B cell (primary cell): Measurements from ENCODE around the gene NAXD. TPM values are rescaled to one million over a fixed set of nuclear protein-coding genes. Genes with fewer than 3 reads are reported as not detected.
A peak's percentile ranks its signal among the peaks of the same experiment; 100 is the strongest.

ENCODE experiments used
- ATAC-seq: fragments of 200-7000 bp; cut with Tn5 transposase; one replicate; pipeline ENCODE4 v1.10.0; 2021; ENCODE audit warnings: low read depth, mild to moderate bottlenecking, moderate number of reproducible peaks, moderate library complexity
- CTCF ChIA-PET: fragments of 350-600 bp; sonication (Branson Sonifier 250); formaldehyde crosslinking; loops from one replicate; lab custom pipeline; 2021; ENCODE audit warnings: antibody characterized with exemption, inconsistent platforms; lab: Charles Lee
- POLR2A ChIA-PET: fragments of 350-600 bp; sonication (Branson Sonifier 250); formaldehyde crosslinking; loops from one replicate; lab custom pipeline; 2021; ENCODE audit warnings: antibody characterized with exemption; lab: Charles Lee
- DNase-seq: peaks from one replicate; pipeline ENCODE4 v3.0.0; 2013
- H2AFZ ChIP-seq: 2 replicates; pipeline ENCODE4 v1.6.1; 2012; ENCODE audit warnings: mild to moderate bottlenecking, low read depth, low read length; ENCODE audit not compliant: insufficient read depth, poor library complexity, severe bottlenecking
- H3K27ac ChIP-seq, 2 donors: 1 replicate in 1 of 2; 2 replicates in 1 of 2; pipeline ENCODE4 v1.5.1; 2012 to 2013; ENCODE audit warnings: low read length in 2 of 2, mild to moderate bottlenecking in 2 of 2, moderate library complexity in 1 of 2
- H3K27me3 ChIP-seq, 4 experiments: fragments of 200-600 bp in 1 of 4; sonication (generic) in 1 of 4; replicated peaks in 1 of 4; 1 replicate in 2 of 4; 2 replicates in 2 of 4; pipeline versions ENCODE4 v1.6.1 to v1.7.0; 2013 to 2016; ENCODE audit warnings: low read length in 3 of 4, mild to moderate bottlenecking in 2 of 4, mixed read lengths in 1 of 4, moderate library complexity in 1 of 4; ENCODE audit not compliant: insufficient read depth in 4 of 4, control insufficient read depth in 3 of 4; ENCODE audit errors: control extremely low read depth in 1 of 4
- H3K36me3 ChIP-seq, 2 experiments: replicated peaks in 1 of 2; 1 replicate in 1 of 2; 2 replicates in 1 of 2; pipeline versions ENCODE4 v1.6.1 to v1.7.1; 2013; ENCODE audit warnings: low read length in 1 of 2; ENCODE audit not compliant: insufficient read depth in 2 of 2, control insufficient read depth in 1 of 2; ENCODE audit errors: control extremely low read depth in 1 of 2, extremely low read depth in 1 of 2
- H3K4me1 ChIP-seq, 2 donors: fragments of 200-600 bp in 1 of 2; sonication (generic) in 1 of 2; 1 replicate in 1 of 2; 2 replicates in 1 of 2; pipeline versions ENCODE4 v1.5.1 to v1.6.1; 2013 to 2017; ENCODE audit warnings: low read length in 2 of 2; ENCODE audit not compliant: control insufficient read depth in 2 of 2, insufficient read depth in 2 of 2
- H3K4me2 ChIP-seq: replicated peaks from 2 replicates; pipeline ENCODE3; 2012; ENCODE audit warnings: mild to moderate bottlenecking, low read depth, low read length; ENCODE audit not compliant: poor library complexity, severe bottlenecking
- H3K4me3 ChIP-seq, 5 experiments: fragments of 200-600 bp in 1 of 5; sonication (generic) in 1 of 5; 1 replicate in 3 of 5; 2 replicates in 2 of 5; pipeline versions ENCODE4 v1.5.1 to v1.7.0; 2011 to 2016; ENCODE audit warnings: low read length in 4 of 5, mild to moderate bottlenecking in 4 of 5, low read depth in 2 of 5, control low read depth in 1 of 5, moderate library complexity in 1 of 5; ENCODE audit not compliant: insufficient read depth in 1 of 5; ENCODE audit errors: control extremely low read depth in 1 of 5, extremely low read depth in 1 of 5
- H3K79me2 ChIP-seq: fragments of 200-600 bp; sonication (generic); one replicate; pipeline ENCODE4 v1.6.0; 2016; ENCODE audit warnings: low read length; ENCODE audit not compliant: control insufficient read depth, insufficient read depth
- H3K9ac ChIP-seq: fragments of 200-600 bp; sonication (generic); 2 replicates; pipeline ENCODE4 v1.6.1; 2017; ENCODE audit warnings: mild to moderate bottlenecking, low read length, moderate library complexity
- H3K9me3 ChIP-seq, 3 donors: one replicate each; pipeline versions ENCODE4 v1.6.1 to v1.7.1; 2013; ENCODE audit warnings: low read length in 2 of 3; ENCODE audit not compliant: control insufficient read depth in 2 of 3, insufficient read depth in 1 of 3; ENCODE audit errors: control extremely low read depth in 1 of 3
- H4K20me1 ChIP-seq: 2 replicates; pipeline ENCODE4 v1.6.0; 2012; ENCODE audit warnings: mild to moderate bottlenecking, low read length; ENCODE audit not compliant: insufficient read depth, control insufficient read depth, poor library complexity, severe bottlenecking
- H3K27ac Mint-ChIP-seq: one replicate; pipeline ENCODE4 v1.8.0; 2021; ENCODE audit warnings: mixed read lengths
- H3K27me3 Mint-ChIP-seq: one replicate; pipeline ENCODE4 v1.8.0; 2021; ENCODE audit warnings: mixed read lengths
- H3K4me1 Mint-ChIP-seq: one replicate; pipeline ENCODE4 v1.8.0; 2021; ENCODE audit warnings: mixed read lengths
- H3K4me3 Mint-ChIP-seq: one replicate; pipeline ENCODE4 v1.8.0; 2021; ENCODE audit warnings: mixed read lengths
- H3K9me3 Mint-ChIP-seq: one replicate; pipeline ENCODE4 v1.8.0; 2022; ENCODE audit warnings: mixed read lengths; ENCODE audit not compliant: insufficient read depth
- EZH2 ChIP-seq: IDR thresholded peaks from 2 replicates; pipeline ENCODE4 v1.6.1; 2012; ENCODE audit warnings: borderline replicate concordance, low read depth, mild to moderate bottlenecking, moderate library complexity, low read length; ENCODE audit not compliant: insufficient read depth, poor library complexity, severe bottlenecking
- WGBS: methylation state at CpG from one replicate; pipeline ENCODE4 v1.1.5; 2013; ENCODE audit warnings: missing lambda C conversion rate; ENCODE audit not compliant: insufficient coverage; 5-methylcytosine and 5-hydroxymethylcytosine counted together
- intact Hi-C: fragments of 100-400 bp; cut with micrococcal nuclease; formaldehyde crosslinking; loops from one replicate; pipeline ENCODE4 v1.10.0; 2022
- polyA plus RNA-seq: library from polyadenylated mRNA; depleted of rRNA; stranded (reverse); fragments of >200 nt; gene quantifications from 2 replicates; pipeline ENCODE4 v1.2.3, GENCODE V29; 2012
- total RNA-seq, 2 donors: library from RNA; stranded (reverse); fragments of 120-200 nt in 1 of 2; gene quantifications; 1 replicate in 1 of 2; 2 replicates in 1 of 2; pipeline versions ENCODE4 v1.2.3 to v1.2.4, GENCODE V29; 2013 to 2022
- TF ChIP-seq, protein P1 (sequence below): fragments of 200-600 bp; IDR thresholded peaks from one replicate; pipeline ENCODE4 v1.8.0; 2022; ENCODE audit warnings: antibody characterized with exemption, mild to moderate bottlenecking

The NAXD gene
- total and polyA plus RNA-seq, 2 donors (not counting 1 experiment from before 2014, with no cell fraction given) = 28.4 to 33.3 TPM

DNA sequence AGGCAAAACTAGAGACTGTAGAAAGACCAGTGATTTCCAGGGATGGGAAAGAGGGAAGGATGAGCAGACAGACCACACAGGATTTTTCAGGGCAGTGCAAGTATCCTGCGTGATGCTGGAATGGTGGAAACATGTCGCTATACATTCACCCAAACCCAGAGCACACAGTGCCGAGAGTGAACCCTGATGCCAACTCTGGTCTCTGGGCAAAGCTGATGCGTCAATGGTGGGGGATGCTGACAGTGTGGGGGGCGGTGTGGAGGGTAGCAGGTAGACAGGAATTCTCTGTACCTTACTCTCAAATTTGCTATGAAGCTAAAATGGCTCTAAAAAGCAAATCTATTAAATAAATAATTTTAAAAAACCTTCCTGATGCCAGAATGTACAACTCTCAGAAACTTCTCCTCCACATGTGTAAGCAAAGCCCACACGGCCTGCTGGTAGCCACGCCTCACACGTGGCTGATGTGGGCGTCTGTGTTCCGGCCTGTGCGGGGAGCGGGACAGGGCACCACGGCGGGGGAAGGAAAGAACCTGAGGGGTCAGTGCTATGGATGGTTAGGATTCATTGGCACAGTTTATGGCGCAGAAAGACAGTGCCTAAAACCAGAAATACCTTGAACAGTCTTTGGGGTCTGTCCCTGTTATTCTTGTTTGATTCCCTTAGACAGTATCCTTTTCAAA is 66.7 kb downstream of the NAXD start:
- Mint-ChIP-seq H3K27ac (peak overlapping the region; percentile 54), H3K9me3 (no peaks in the 10 kb centered on the region), H3K27me3 (no peaks in the 10 kb centered on the region), H3K4me3 (no peak overlapping the region), H3K4me1 (peaks cover 25% of the 10 kb centered on the region)
- intact Hi-C loops = no loop called here
- H3K36me3 ChIP-seq = peaks cover 18 to 68% of the 10 kb centered on the region in 2 experiments
- no peaks in the 10 kb centered on the region for H3K27me3 ChIP-seq
- H3K4me2 ChIP-seq = no peak overlapping the region
- CTCF ChIA-PET = interaction anchor here (1.0 to 3.3 kb wide), 7 partner anchors 32 to 138 kb away, joined by 3 to 40 read pairs (median 6); partner anchors contain the start of genes ING1 and RAB20
- TF ChIP-seq, protein P1, sequence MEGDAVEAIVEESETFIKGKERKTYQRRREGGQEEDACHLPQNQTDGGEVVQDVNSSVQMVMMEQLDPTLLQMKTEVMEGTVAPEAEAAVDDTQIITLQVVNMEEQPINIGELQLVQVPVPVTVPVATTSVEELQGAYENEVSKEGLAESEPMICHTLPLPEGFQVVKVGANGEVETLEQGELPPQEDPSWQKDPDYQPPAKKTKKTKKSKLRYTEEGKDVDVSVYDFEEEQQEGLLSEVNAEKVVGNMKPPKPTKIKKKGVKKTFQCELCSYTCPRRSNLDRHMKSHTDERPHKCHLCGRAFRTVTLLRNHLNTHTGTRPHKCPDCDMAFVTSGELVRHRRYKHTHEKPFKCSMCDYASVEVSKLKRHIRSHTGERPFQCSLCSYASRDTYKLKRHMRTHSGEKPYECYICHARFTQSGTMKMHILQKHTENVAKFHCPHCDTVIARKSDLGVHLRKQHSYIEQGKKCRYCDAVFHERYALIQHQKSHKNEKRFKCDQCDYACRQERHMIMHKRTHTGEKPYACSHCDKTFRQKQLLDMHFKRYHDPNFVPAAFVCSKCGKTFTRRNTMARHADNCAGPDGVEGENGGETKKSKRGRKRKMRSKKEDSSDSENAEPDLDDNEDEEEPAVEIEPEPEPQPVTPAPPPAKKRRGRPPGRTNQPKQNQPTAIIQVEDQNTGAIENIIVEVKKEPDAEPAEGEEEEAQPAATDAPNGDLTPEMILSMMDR = no peak
- no peak for TF ChIP-seq EZH2
- H3K9me3 ChIP-seq = no peaks in the 10 kb centered on the region
- H3K27ac ChIP-seq = no peak overlapping the region
- H3K4me3 ChIP-seq = no peak overlapping the region
- H3K9ac ChIP-seq = no peak overlapping the region
- ATAC-seq = no peak
- WGBS = 100% methylated on average over 7 of the region's 15 CpGs
- peaks cover 9 to 24% of the 10 kb centered on the region in 2 donors for H3K4me1 ChIP-seq
- POLR2A ChIA-PET = interaction anchor here (0.9 kb wide), 1 partner anchor 37 kb away, joined by 4 read pairs; no protein-coding TSS in a partner anchor
- no peak for DNase-seq
- peaks cover 3% of the 10 kb centered on the region for H3K79me2 ChIP-seq
- no peaks in the 10 kb centered on the region for H4K20me1 ChIP-seq
- H2AFZ ChIP-seq = no peak overlapping the region

DNA sequence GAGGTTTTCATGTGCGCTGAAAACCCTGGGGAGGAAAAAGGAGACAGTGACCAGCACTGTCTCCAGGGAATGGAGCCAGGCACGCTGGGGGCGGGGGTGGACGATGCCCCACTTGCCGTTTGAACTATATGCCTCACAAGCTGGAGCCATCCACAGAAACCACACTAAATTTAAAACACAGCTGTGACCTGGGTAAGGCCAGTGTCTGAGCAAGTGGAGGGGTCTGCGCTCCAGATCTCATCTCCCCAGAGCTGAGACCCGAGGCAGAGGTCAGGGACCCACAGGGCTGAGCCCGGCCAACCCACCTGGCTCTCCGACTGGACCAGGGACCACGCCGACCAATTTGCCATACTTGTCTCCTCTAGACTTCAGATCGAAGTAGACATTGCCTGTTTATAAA is 67.4 kb downstream of the NAXD start:
- H3K9me3 ChIP-seq = no peaks in the 10 kb centered on the region
- peaks cover 19 to 70% of the 10 kb centered on the region in 2 experiments for H3K36me3 ChIP-seq
- Mint-ChIP-seq H3K27ac (no peak overlapping the region), H3K4me1 (peaks cover 19% of the 10 kb centered on the region), H3K27me3 (no peaks in the 10 kb centered on the region), H3K9me3 (no peaks in the 10 kb centered on the region), H3K4me3 (no peak overlapping the region)
- no peak overlapping the region for H3K4me3 ChIP-seq
- H4K20me1 ChIP-seq = no peaks in the 10 kb centered on the region
- peaks cover 3% of the 10 kb centered on the region for H3K79me2 ChIP-seq
- H3K27ac ChIP-seq = no peak overlapping the region
- no peak overlapping the region for H2AFZ ChIP-seq
- no peak overlapping the region for H3K9ac ChIP-seq
- ATAC-seq (no peak), DNase-seq (no peak)
- no peak overlapping the region for H3K4me2 ChIP-seq
- 100% methylated on average over 6 of the region's 12 CpGs for WGBS
- H3K4me1 ChIP-seq = peaks cover 4 to 17% of the 10 kb centered on the region in 2 donors
- POLR2A ChIA-PET = no interaction called here
- CTCF ChIA-PET = interaction anchor here (0.6 to 2.3 kb wide), 9 partner anchors 28 to 138 kb away, joined by 3 to 18 read pairs (median 4); partner anchors contain the start of gene ING1
- intact Hi-C loops = no loop called here
- TF ChIP-seq, protein P1 = no peak
- TF ChIP-seq EZH2 = no peak
- H3K27me3 ChIP-seq = no peaks in the 10 kb centered on the region
